ENCODE data around the gene HPCAL1. TPM values are rescaled to one million over a fixed set of nuclear protein-coding genes. Genes with fewer than 3 reads are reported as not detected.

HPCAL1 gene
- total RNA-seq, 1 donor from 2014 or later, result 34.6 TPM

DNA sequence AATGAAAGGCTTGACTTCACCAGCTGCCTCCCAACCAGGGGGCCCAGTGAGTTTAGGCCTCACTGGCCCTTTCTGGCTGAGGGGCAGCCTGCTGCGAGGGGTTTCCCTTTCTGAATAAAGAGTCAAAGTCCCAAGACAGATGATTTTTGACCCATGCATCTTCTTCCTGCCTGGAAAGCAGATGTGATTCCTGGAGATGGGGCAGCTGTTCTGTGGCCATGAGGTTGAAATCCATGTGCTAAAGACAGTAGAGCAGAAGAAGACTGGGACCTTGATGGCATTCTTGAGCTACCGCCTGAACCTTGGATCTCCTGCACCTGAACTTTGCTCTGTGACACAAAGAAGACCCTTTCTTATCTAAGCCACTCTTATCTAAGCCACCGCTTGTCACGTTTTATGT, 19.8 kb downstream of the HPCAL1 start:
- H3K9me3 Mint-ChIP-seq (ENCODE audit: unreplicated experiment), result no peaks in the 10 kb centered on the region
- peaks cover 5% of the 10 kb centered on the region for H3K27me3 Mint-ChIP-seq (ENCODE audit: unreplicated experiment)
- no peaks in the 10 kb centered on the region for H3K36me3 Mint-ChIP-seq (ENCODE audit: low read depth, unreplicated experiment)
- DNase-seq (ENCODE audit: low spot score), result no peak
- peak overlapping the region; percentile 64 for H3K27ac Mint-ChIP-seq (ENCODE audit: unreplicated experiment)
- H3K4me3 Mint-ChIP-seq (ENCODE audit: unreplicated experiment), result no peak overlapping the region
- TF ChIP-seq CTCF (IDR thresholded peaks at IDR 0.05; ENCODE audit: unreplicated experiment), result no peak
- peaks cover 33% of the 10 kb centered on the region for H3K4me1 Mint-ChIP-seq (ENCODE audit: unreplicated experiment)

DNA sequence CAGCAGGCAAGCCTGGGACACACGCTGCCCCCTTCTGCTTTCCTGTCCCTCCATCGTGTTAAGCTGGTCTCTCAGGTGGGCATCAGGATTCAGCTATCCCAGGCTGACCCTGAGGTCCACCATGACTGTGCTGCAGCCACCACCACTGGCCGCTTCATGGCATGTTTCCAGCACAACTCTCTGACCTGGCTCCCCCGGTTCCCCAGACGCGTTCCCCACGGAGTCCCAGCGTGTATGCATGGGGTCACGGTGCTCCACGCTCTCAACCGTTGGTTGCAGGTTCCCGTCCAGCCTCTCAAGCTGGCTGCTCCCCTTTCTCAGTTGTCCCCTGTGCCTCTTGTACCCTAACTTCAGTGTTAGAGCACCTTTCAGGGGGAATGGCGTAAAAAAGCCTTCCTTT, 20.3 kb downstream of the HPCAL1 start:
- H3K4me3 Mint-ChIP-seq (ENCODE audit: unreplicated experiment), result no peak overlapping the region
- no peak for DNase-seq (ENCODE audit: low spot score)
- H3K27me3 Mint-ChIP-seq (ENCODE audit: unreplicated experiment), result peaks cover 5% of the 10 kb centered on the region
- H3K9me3 Mint-ChIP-seq (ENCODE audit: unreplicated experiment), result no peaks in the 10 kb centered on the region
- TF ChIP-seq CTCF (IDR thresholded peaks at IDR 0.05; ENCODE audit: unreplicated experiment), result no peak
- peak overlapping the region; percentile 93 for H3K27ac Mint-ChIP-seq (ENCODE audit: unreplicated experiment)
- no peaks in the 10 kb centered on the region for H3K36me3 Mint-ChIP-seq (ENCODE audit: low read depth, unreplicated experiment)
- H3K4me1 Mint-ChIP-seq (ENCODE audit: unreplicated experiment), result peaks cover 37% of the 10 kb centered on the region

- H3K27me3 Mint-ChIP-seq (ENCODE audit: unreplicated experiment), result peaks cover 5% of the 10 kb centered on the region
- H3K36me3 Mint-ChIP-seq (ENCODE audit: low read depth, unreplicated experiment), result no peaks in the 10 kb centered on the region
- no peak for DNase-seq (ENCODE audit: low spot score)
- no peak for TF ChIP-seq CTCF (IDR thresholded peaks at IDR 0.05; ENCODE audit: unreplicated experiment)
- peak overlapping the region; percentile 93 for H3K27ac Mint-ChIP-seq (ENCODE audit: unreplicated experiment)
- no peaks in the 10 kb centered on the region for H3K9me3 Mint-ChIP-seq (ENCODE audit: unreplicated experiment)
- H3K4me1 Mint-ChIP-seq (ENCODE audit: unreplicated experiment), result peaks cover 41% of the 10 kb centered on the region
- no peak overlapping the region for H3K4me3 Mint-ChIP-seq (ENCODE audit: unreplicated experiment)
These were observed 20.8 kb downstream of the HPCAL1 start for GRCh38 chr2:10323535-10323934.

DNA sequence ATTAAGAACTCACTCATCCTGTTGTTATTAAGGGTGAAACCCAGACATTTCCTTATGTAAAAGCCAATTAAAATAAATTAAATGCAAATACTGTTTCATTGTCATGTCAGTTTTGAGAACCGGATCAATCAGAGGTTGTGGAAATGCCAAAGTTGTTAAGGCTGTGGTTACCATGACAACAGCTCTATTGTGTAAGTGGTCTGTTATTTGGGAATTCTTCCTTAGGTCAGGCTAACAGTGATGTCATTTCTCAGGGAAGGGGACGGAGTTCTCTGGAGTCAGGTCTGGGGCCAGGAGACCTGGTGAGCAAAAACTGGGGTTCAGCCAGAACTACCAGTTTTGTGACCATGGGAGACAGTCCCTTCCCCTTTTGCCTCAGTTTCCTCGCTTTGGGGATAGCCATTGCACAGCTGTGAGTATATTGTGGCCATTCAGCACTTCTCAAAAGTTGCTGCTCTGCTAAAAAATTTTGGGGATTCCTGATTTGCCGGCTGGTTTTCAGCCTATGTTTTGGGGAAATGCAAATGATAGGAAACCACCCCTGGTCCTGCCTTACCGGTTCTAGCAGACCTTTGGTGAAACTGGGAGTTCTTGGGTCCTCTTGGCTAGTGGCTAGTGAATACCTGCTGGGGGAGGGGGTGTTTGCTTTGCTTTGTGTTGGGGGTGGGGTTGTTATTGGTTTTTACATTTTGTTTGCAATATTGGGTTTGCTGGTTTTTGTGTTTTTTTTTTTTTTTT, 21.6 kb downstream of the HPCAL1 start:
- Mint-ChIP-seq H3K4me1 (ENCODE audit: unreplicated experiment) (peaks cover 48% of the 10 kb centered on the region), H3K9me3 (ENCODE audit: unreplicated experiment) (no peaks in the 10 kb centered on the region), H3K27me3 (ENCODE audit: unreplicated experiment) (peaks cover 5% of the 10 kb centered on the region), H3K27ac (ENCODE audit: unreplicated experiment) (peak overlapping the region; percentile 93), H3K4me3 (ENCODE audit: unreplicated experiment) (peak overlapping the region; percentile 37), H3K36me3 (ENCODE audit: low read depth, unreplicated experiment) (no peaks in the 10 kb centered on the region)
- peak; percentile 43 for DNase-seq (ENCODE audit: low spot score)
- TF ChIP-seq CTCF (IDR thresholded peaks at IDR 0.05; ENCODE audit: unreplicated experiment), result no peak

All from endothelial cell (in vitro differentiated cells).